GM12864 (cell line): ENCODE measurements around the gene SLC25A17.

Experiments used
- DNase-seq: peaks from one replicate; pipeline ENCODE4 v3.0.0-alpha.2; 2011; ENCODE audit warnings: low read depth
- H3K4me3 ChIP-seq: 2 replicates; pipeline ENCODE4 v1.5.1; 2011; ENCODE audit warnings: mild to moderate bottlenecking, low read depth, low read length, control low read depth
- TF ChIP-seq, protein P1 (sequence below): IDR thresholded peaks from 2 replicates; pipeline ENCODE4 v1.5.1; 2011; ENCODE audit warnings: low read depth, mild to moderate bottlenecking, moderate library complexity, low read length, control low read depth, inconsistent platforms; ENCODE audit errors: missing control alignments

The SLC25A17 gene

GRCh38 chr22:40753114-40753513, 66.0 kb downstream of the SLC25A17 start:
- no peak for DNase-seq
- no peak overlapping the region for H3K4me3 ChIP-seq
- TF ChIP-seq, protein P1, sequence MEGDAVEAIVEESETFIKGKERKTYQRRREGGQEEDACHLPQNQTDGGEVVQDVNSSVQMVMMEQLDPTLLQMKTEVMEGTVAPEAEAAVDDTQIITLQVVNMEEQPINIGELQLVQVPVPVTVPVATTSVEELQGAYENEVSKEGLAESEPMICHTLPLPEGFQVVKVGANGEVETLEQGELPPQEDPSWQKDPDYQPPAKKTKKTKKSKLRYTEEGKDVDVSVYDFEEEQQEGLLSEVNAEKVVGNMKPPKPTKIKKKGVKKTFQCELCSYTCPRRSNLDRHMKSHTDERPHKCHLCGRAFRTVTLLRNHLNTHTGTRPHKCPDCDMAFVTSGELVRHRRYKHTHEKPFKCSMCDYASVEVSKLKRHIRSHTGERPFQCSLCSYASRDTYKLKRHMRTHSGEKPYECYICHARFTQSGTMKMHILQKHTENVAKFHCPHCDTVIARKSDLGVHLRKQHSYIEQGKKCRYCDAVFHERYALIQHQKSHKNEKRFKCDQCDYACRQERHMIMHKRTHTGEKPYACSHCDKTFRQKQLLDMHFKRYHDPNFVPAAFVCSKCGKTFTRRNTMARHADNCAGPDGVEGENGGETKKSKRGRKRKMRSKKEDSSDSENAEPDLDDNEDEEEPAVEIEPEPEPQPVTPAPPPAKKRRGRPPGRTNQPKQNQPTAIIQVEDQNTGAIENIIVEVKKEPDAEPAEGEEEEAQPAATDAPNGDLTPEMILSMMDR = no peak

GRCh38 chr22:40751250-40751649, 67.9 kb downstream of the SLC25A17 start:
- no peak overlapping the region for H3K4me3 ChIP-seq
- DNase-seq = no peak
- TF ChIP-seq, protein P1 = no peak

DNA sequence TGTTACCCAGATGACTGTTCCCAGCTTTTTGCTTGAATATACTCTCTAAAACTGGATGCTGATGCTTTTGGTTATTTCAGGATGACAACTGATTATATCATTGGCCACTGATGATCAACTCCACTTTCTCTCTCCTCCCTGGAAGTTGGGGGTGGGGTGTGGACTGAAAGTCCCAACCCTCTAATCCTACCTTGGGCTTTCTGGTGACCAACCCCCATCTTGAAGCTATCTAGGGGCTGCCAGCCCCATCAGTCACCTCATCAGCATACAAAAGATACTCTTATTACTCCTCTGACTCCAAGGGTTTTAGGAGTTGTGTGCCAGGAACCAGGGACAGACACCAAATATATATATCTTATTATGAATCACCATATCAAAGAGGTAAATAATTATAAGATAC, 69.3 kb downstream of the SLC25A17 start:
- DNase-seq = no peak

GRCh38 chr22:40748388-40749355, 70.5 kb downstream of the SLC25A17 start:
- TF ChIP-seq, protein P1 = no peak
- H3K4me3 ChIP-seq = no peak overlapping the region
- no peak for DNase-seq

More for the DNA sequence above, 69.3 kb downstream of the SLC25A17 start:
- TF ChIP-seq, protein P1 = no peak
- no peak overlapping the region for H3K4me3 ChIP-seq

- TF ChIP-seq, protein P1 = no peak
- no peak for DNase-seq
Measured at GRCh38 chr22:40747361-40747760, 71.8 kb downstream of the SLC25A17 start.

GRCh38 chr22:40746428-40747220, 72.5 kb downstream of the SLC25A17 start:
- TF ChIP-seq, protein P1 = no peak
- DNase-seq = no peak
- no peak overlapping the region for H3K4me3 ChIP-seq

More at GRCh38 chr22:40747361-40747760, 71.8 kb downstream of the SLC25A17 start:
- no peak overlapping the region for H3K4me3 ChIP-seq
